Measurements from ENCODE around the gene CIROP.

The CIROP gene

DNA sequence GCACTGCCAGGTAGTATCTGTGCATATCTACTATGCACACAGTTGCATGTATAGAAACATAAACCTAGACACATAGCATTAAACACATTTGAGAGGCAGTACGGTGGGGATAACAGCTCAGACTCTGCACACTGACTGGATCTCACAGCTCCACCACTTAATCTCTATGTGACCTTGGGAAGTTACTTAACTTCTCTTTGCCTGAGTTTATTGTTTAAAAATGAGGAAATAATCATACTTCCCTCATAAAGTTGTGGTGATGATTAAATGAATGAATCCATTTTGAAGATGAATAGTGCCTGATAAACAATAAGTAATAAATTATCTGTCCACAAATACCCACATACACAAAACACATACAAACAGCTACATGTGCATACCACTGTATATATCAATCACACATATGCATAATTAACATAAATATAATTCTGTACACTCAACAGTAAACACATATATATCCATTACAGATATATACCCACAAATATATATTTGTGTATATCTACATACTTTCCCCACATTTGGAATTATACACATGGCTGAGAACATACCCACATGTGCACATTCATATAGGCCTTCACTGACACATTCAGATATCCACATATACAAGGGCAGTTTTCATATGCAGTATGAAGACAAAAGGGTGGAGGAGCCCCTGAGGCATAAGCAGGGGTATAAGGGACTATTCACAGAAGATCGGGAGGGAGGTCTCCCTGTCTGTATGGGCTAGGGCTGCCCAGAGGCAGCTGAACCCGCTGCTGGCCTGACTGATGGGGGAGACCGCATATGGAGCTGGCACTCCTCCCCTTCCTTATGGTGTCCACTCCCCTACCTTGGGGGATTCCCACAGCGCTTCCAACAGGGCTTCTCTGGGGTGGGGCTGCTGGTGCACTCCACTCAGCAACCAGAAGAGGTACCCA, 53.4 kb downstream of the CIROP start:
- DNase-seq (ENCODE audit: low read depth): no peak

All from T-helper 22 cell (primary cell).